SK-N-SH (cell line): Measurements from ENCODE around the gene RB1. TPM values are rescaled to one million over a fixed set of nuclear protein-coding genes. Genes with fewer than 3 reads are reported as not detected.
"Not testable (repeated sequence)": the region's sequence is repeated elsewhere in the genome, so short reads cannot be mapped to it uniquely, and the experiment has no call there.

ENCODE experiments used
- CTCF ChIA-PET: fragments of 300-600, 350-600 bp; formaldehyde crosslinking; extraction: SDS; loops from one replicate; lab custom pipeline; 2021; lab: Yijun Ruan, JAX
- POLR2A ChIA-PET: fragments of 350-600 bp; sonication (Branson Sonifier 250); formaldehyde crosslinking; extraction: SDS; loops from one replicate; lab custom pipeline; 2020; ENCODE audit warnings: antibody characterized with exemption, inconsistent platforms; lab: Yijun Ruan, JAX
- DNase-seq: peaks from one replicate; pipeline ENCODE4 v3.0.0; 2012
- H2AFZ ChIP-seq: fragments of 200-600 bp; sonication (generic); 2 replicates; pipeline ENCODE4 v1.8.1; 2016; ENCODE audit warnings: antibody characterized with exemption, mild to moderate bottlenecking, low read depth
- H3F3A ChIP-seq: fragments of 200-600 bp; sonication (generic); replicated peaks from 2 replicates; pipeline ENCODE3; 2016; ENCODE audit warnings: antibody characterized with exemption, mild to moderate bottlenecking; ENCODE audit not compliant: insufficient read depth
- H3K27ac ChIP-seq, 2 experiments: fragments of 200-500 bp in 1 of 2; fragments of 200-600 bp in 1 of 2; sonication (Bioruptor generic) in 1 of 2; sonication (generic), shearing (Covaris generic) in 1 of 2; 2 replicates each; pipeline versions ENCODE4 v1.5.1 to v1.6.1; 2014 to 2016; ENCODE audit warnings: low read depth in 2 of 2, inconsistent platforms in 1 of 2, low read length in 1 of 2, mild to moderate bottlenecking in 1 of 2, mixed read lengths in 1 of 2
- H3K27me3 ChIP-seq: fragments of 200-600 bp; sonication (generic), shearing (Covaris generic); 2 replicates; pipeline ENCODE4 v1.6.1; 2016; ENCODE audit warnings: mixed run types; ENCODE audit not compliant: insufficient read depth
- H3K36me3 ChIP-seq, 2 experiments: fragments of 200-500 bp in 1 of 2; fragments of 200-600 bp in 1 of 2; sonication (Bioruptor generic) in 1 of 2; sonication (generic) in 1 of 2; replicated peaks in 1 of 2; 2 replicates each; pipeline versions ENCODE3 to v1.5.1; 2014 to 2016; ENCODE audit warnings: low read length in 1 of 2, mild to moderate bottlenecking in 1 of 2; ENCODE audit not compliant: insufficient read depth in 2 of 2, control insufficient read depth in 1 of 2
- H3K4me1 ChIP-seq, 2 experiments: fragments of 200-500 bp in 1 of 2; fragments of 200-600 bp in 1 of 2; sonication (Bioruptor generic) in 1 of 2; sonication (generic), shearing (Covaris generic) in 1 of 2; 2 replicates each; pipeline versions ENCODE4 v1.5.1 to v1.6.1; 2014 to 2016; ENCODE audit warnings: low read depth in 1 of 2, low read length in 1 of 2, mixed run types in 1 of 2; ENCODE audit not compliant: insufficient read depth in 2 of 2, control insufficient read depth in 1 of 2
- H3K4me2 ChIP-seq: fragments of 200-600 bp; sonication (generic), shearing (Covaris generic); 2 replicates; pipeline ENCODE4 v1.6.1; 2017; ENCODE audit warnings: mixed run types
- H3K4me3 ChIP-seq, 2 experiments: fragments of 200-500 bp in 1 of 2; fragments of 200-600 bp in 1 of 2; sonication (Bioruptor generic) in 1 of 2; sonication (generic), shearing (Covaris generic) in 1 of 2; 2 replicates each; pipeline versions ENCODE4 v1.5.1 to v1.8.1; 2014 to 2016; ENCODE audit warnings: low read depth in 2 of 2, inconsistent platforms in 1 of 2, low read length in 1 of 2, mild to moderate bottlenecking in 1 of 2, mixed read lengths in 1 of 2, moderate library complexity in 1 of 2
- H3K79me2 ChIP-seq: fragments of 200-600 bp; sonication (generic); 2 replicates; pipeline ENCODE4 v1.8.1; 2017; ENCODE audit warnings: mild to moderate bottlenecking; ENCODE audit not compliant: insufficient read depth
- H3K9ac ChIP-seq: fragments of 200-600 bp; sonication (generic); 2 replicates; pipeline ENCODE4 v1.6.1; 2017; ENCODE audit warnings: mixed run types
- H3K9me2 ChIP-seq: fragments of 200-600 bp; sonication (generic); 2 replicates; pipeline ENCODE4 v1.6.1; 2017; ENCODE audit warnings: mixed run types
- H3K9me3 ChIP-seq: fragments of 200-600 bp; sonication (generic); 2 replicates; pipeline ENCODE4 v1.6.1; 2017; ENCODE audit warnings: mixed run types, mild to moderate bottlenecking, moderate library complexity
- H4K20me1 ChIP-seq: fragments of 200-600 bp; sonication (generic); 2 replicates; pipeline ENCODE4 v1.6.1; 2017; ENCODE audit warnings: mild to moderate bottlenecking, mixed run types; ENCODE audit not compliant: insufficient read depth
- CTCF ChIP-seq: fragments of 200-600 bp; sonication (generic); IDR thresholded peaks from 2 replicates; pipeline ENCODE4 v1.6.1; 2017; ENCODE audit warnings: antibody characterized with exemption, mild to moderate bottlenecking, moderate library complexity
- ELF1 ChIP-seq: IDR thresholded peaks from 2 replicates; pipeline ENCODE4 v1.4.0; 2012
- FOSL2 ChIP-seq: IDR thresholded peaks from 2 replicates; pipeline ENCODE4 v1.4.0; 2012; ENCODE audit warnings: low read depth, mild to moderate bottlenecking, moderate library complexity, borderline replicate concordance
- FOXJ3 ChIP-seq: sonication (generic); formaldehyde crosslinking; IDR thresholded peaks from 2 replicates; pipeline ENCODE4 v1.5.1; 2020; ENCODE audit warnings: mild to moderate bottlenecking, missing genetic modification reagents
- FOXM1 ChIP-seq: IDR thresholded peaks from 2 replicates; pipeline ENCODE4 v1.4.0; 2012; ENCODE audit warnings: low read depth, mild to moderate bottlenecking
- GATA2 ChIP-seq: sonication (generic); formaldehyde crosslinking; IDR thresholded peaks from 2 replicates; pipeline ENCODE4 v1.5.0; 2020; ENCODE audit warnings: mild to moderate bottlenecking, missing genetic modification reagents
- JUND ChIP-seq: IDR thresholded peaks from 2 replicates; pipeline ENCODE4 v1.4.0; 2012
- MAX ChIP-seq: IDR thresholded peaks from 2 replicates; pipeline ENCODE4 v1.4.0; 2012; ENCODE audit warnings: low read depth
- MEF2A ChIP-seq: IDR thresholded peaks from 2 replicates; pipeline ENCODE4 v1.4.0; 2012; ENCODE audit warnings: low read depth, borderline replicate concordance
- NFIC ChIP-seq: IDR thresholded peaks from 2 replicates; pipeline ENCODE4 v1.4.0; 2012; ENCODE audit warnings: borderline replicate concordance
- POLR2AphosphoS5 ChIP-seq: IDR thresholded peaks from 2 replicates; pipeline ENCODE4 v1.6.1; 2012; ENCODE audit warnings: low read depth, low read length
- RAD21 ChIP-seq: IDR thresholded peaks from 2 replicates; pipeline ENCODE4 v1.6.1; 2012; ENCODE audit warnings: mild to moderate bottlenecking, low read length
- RFX5 ChIP-seq: IDR thresholded peaks from 2 replicates; pipeline ENCODE4 v1.6.1; 2012; ENCODE audit warnings: mild to moderate bottlenecking, improper control_type of control experiment, low read length
- SMC3 ChIP-seq: IDR thresholded peaks from 2 replicates; pipeline ENCODE4 v1.6.1; 2012; ENCODE audit warnings: low read depth, low read length, improper control_type of control experiment
- TEAD4 ChIP-seq: IDR thresholded peaks from 2 replicates; pipeline ENCODE4 v1.4.0; 2012; ENCODE audit warnings: mild to moderate bottlenecking, borderline replicate concordance; ENCODE audit not compliant: insufficient read depth
- USF1 ChIP-seq: IDR thresholded peaks from 2 replicates; pipeline ENCODE4 v1.4.0; 2012; ENCODE audit warnings: low read depth, borderline replicate concordance
- YY1 ChIP-seq: IDR thresholded peaks from 2 replicates; pipeline ENCODE4 v1.4.0; 2012; ENCODE audit warnings: low read depth, mild to moderate bottlenecking
- ZBTB33 ChIP-seq: IDR thresholded peaks from 2 replicates; pipeline ENCODE4 v1.4.0; 2012; ENCODE audit warnings: low read depth, borderline replicate concordance
- WGBS: methylation state at CpG from one replicate; pipeline ENCODE4 v1.1.6; 2017; ENCODE audit warnings: low lambda C conversion rate; 5-methylcytosine and 5-hydroxymethylcytosine counted together
- polyA plus RNA-seq, 3 experiments: library from polyadenylated mRNA; depleted of rRNA; stranded (reverse); fragments of >200 nt; gene quantifications; 2 replicates each; pipeline ENCODE4 v1.2.3, GENCODE V29; 2012
- TF ChIP-seq, protein P1 (sequence below): fragments of 150-350 bp; IDR thresholded peaks from 2 replicates; pipeline ENCODE4 v1.6.1; 2016; ENCODE audit warnings: mild to moderate bottlenecking, low read depth, low read length
- TF ChIP-seq, protein P2 (sequence below): IDR thresholded peaks from 2 replicates; pipeline ENCODE4 v1.6.1; 2012; ENCODE audit warnings: mild to moderate bottlenecking, low read depth, low read length, moderate library complexity

RB1 gene
- polyA plus RNA-seq, 1 of the 3 experiments (the other 2 are of a cell fraction): 11.5 TPM

- Histone ChIP-seq H3K9ac (no peak overlapping the region), H4K20me1 (no peaks in the 10 kb centered on the region), H3K4me1 (no peaks in the 10 kb centered on the region; a peak in 1 of 4 replicates), H3K4me2 (no peak overlapping the region), H3K4me3 (no peak overlapping the region), H3F3A (peaks cover 7% of the 10 kb centered on the region), H3K79me2 (peaks cover 8% of the 10 kb centered on the region; the same call in 1 of the 2 replicates), H3K27ac (no peak overlapping the region), H3K9me2 (no peaks in the 10 kb centered on the region), H3K9me3 (no peaks in the 10 kb centered on the region), H3K27me3 (no peaks in the 10 kb centered on the region), H3K36me3 (peaks cover 0 to 11% of the 10 kb centered on the region in 2 experiments), H2AFZ (no peak overlapping the region)
- POLR2A ChIA-PET: no interaction called here
- no peak for TF ChIP-seq FOXM1
- TF ChIP-seq RFX5: no peak
- no peak for TF ChIP-seq ZBTB33
- no peak for TF ChIP-seq MEF2A
- no peak for TF ChIP-seq SMC3
- TF ChIP-seq CTCF: no peak
- no peak for TF ChIP-seq YY1
- TF ChIP-seq GATA2: no peak
- TF ChIP-seq NFIC: no peak
- TF ChIP-seq, protein P1, sequence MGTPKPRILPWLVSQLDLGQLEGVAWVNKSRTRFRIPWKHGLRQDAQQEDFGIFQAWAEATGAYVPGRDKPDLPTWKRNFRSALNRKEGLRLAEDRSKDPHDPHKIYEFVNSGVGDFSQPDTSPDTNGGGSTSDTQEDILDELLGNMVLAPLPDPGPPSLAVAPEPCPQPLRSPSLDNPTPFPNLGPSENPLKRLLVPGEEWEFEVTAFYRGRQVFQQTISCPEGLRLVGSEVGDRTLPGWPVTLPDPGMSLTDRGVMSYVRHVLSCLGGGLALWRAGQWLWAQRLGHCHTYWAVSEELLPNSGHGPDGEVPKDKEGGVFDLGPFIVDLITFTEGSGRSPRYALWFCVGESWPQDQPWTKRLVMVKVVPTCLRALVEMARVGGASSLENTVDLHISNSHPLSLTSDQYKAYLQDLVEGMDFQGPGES: no peak
- no peak for TF ChIP-seq POLR2AphosphoS5
- no peak for TF ChIP-seq RAD21
- TF ChIP-seq JUND: no peak
- no peak for TF ChIP-seq TEAD4
- TF ChIP-seq ELF1: no peak
- no peak for TF ChIP-seq FOSL2
- no peak for TF ChIP-seq MAX
- TF ChIP-seq FOXJ3: no peak
- TF ChIP-seq, protein P2, sequence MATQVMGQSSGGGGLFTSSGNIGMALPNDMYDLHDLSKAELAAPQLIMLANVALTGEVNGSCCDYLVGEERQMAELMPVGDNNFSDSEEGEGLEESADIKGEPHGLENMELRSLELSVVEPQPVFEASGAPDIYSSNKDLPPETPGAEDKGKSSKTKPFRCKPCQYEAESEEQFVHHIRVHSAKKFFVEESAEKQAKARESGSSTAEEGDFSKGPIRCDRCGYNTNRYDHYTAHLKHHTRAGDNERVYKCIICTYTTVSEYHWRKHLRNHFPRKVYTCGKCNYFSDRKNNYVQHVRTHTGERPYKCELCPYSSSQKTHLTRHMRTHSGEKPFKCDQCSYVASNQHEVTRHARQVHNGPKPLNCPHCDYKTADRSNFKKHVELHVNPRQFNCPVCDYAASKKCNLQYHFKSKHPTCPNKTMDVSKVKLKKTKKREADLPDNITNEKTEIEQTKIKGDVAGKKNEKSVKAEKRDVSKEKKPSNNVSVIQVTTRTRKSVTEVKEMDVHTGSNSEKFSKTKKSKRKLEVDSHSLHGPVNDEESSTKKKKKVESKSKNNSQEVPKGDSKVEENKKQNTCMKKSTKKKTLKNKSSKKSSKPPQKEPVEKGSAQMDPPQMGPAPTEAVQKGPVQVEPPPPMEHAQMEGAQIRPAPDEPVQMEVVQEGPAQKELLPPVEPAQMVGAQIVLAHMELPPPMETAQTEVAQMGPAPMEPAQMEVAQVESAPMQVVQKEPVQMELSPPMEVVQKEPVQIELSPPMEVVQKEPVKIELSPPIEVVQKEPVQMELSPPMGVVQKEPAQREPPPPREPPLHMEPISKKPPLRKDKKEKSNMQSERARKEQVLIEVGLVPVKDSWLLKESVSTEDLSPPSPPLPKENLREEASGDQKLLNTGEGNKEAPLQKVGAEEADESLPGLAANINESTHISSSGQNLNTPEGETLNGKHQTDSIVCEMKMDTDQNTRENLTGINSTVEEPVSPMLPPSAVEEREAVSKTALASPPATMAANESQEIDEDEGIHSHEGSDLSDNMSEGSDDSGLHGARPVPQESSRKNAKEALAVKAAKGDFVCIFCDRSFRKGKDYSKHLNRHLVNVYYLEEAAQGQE: no peak
- no peak for TF ChIP-seq USF1
- no peak for DNase-seq
- CTCF ChIA-PET: no interaction called here
Observed at GRCh38 chr13:48426052-48426451, 122.5 kb downstream of the RB1 start.

DNA sequence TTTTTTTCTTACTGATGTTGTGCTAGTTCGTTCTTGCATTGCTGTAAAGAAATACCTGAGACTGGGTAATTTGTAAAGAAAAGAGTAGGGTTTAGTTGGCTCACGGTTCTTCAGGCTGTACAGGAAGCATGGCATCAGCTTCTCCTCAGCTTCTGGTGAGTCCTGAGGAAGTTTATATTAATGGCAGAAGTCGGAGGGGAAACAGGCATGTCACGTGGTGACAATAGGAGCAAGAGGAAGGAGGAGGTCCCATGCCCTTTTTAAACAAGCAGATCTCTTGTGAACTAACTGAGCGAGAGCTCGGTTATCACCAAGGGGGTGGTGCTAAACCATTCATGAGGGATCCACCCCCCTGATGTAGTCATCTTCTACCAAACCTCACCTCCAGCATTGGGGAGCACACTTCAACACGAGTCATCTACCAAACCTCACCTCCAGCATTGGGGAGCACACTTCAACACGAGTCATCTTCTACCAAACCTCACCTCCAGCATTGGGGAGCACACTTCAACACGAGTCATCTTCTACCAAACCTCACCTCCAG is 123.3 kb downstream of the RB1 start:
- POLR2A ChIA-PET, CTCF ChIA-PET: not testable (repeated sequence)
- WGBS: 88% methylated on average over 7 of the region's 9 CpGs

More for the DNA sequence above, 123.3 kb downstream of the RB1 start:
- not testable (repeated sequence) for H3K9me2 ChIP-seq, H3K4me1 ChIP-seq, H3K27ac ChIP-seq, H3K9me3 ChIP-seq, H3K9ac ChIP-seq, H3K79me2 ChIP-seq, H3F3A ChIP-seq, H3K4me2 ChIP-seq, H3K27me3 ChIP-seq, DNase-seq, H4K20me1 ChIP-seq, H2AFZ ChIP-seq, H3K4me3 ChIP-seq
- peaks cover 0 to 11% of the 10 kb centered on the region in 2 experiments for H3K36me3 ChIP-seq
